Mesothelial cell of epicardium (in vitro differentiated cells): Measurements from ENCODE around the gene SERPINE2. TPM values are rescaled to one million over a fixed set of nuclear protein-coding genes. Genes with fewer than 3 reads are reported as not detected.
A peak's percentile ranks its signal among the peaks of the same experiment; 100 is the strongest.

Experiments used
- DNase-seq, 2 experiments: peaks; one replicate each; pipeline ENCODE4 v3.0.0; 2021; ENCODE audit warnings: low spot score in 2 of 2; ENCODE audit not compliant: unreplicated experiment in 2 of 2
- H3K27ac Mint-ChIP-seq: 2 replicates; pipeline ENCODE4 v1.8.0; 2021; ENCODE audit warnings: mixed read lengths
- H3K27me3 Mint-ChIP-seq: 2 replicates; pipeline ENCODE4 v1.8.0; 2021; ENCODE audit warnings: low read depth, mixed read lengths
- H3K36me3 Mint-ChIP-seq: 2 replicates; pipeline ENCODE4 v1.8.0; 2021; ENCODE audit warnings: mixed read lengths
- H3K4me1 Mint-ChIP-seq: 2 replicates; pipeline ENCODE4 v1.8.0; 2021; ENCODE audit warnings: mixed read lengths
- H3K4me3 Mint-ChIP-seq: 2 replicates; pipeline ENCODE4 v1.8.0; 2021; ENCODE audit warnings: mild to moderate bottlenecking, moderate library complexity, mixed read lengths
- H3K9me3 Mint-ChIP-seq: 2 replicates; pipeline ENCODE4 v1.8.0; 2021; ENCODE audit warnings: mixed read lengths
- CTCF ChIP-seq: fragments of 200-600 bp; sonication (generic); IDR thresholded peaks from one replicate; pipeline ENCODE4 v1.5.0; 2021; ENCODE audit warnings: antibody characterized with exemption; ENCODE audit not compliant: unreplicated experiment
- total RNA-seq: library from RNA; stranded (reverse); gene quantifications from 3 replicates; pipeline ENCODE4 v1.2.1, GENCODE V29; 2021

SERPINE2 gene
- total RNA-seq, 1 donor from 2014 or later, result 49.9 TPM

GRCh38 chr2:223969856-223970255 is 69.2 kb downstream of the SERPINE2 start:
- TF ChIP-seq CTCF, result no peak
- H3K36me3 Mint-ChIP-seq, result peaks cover 5% of the 10 kb centered on the region
- no peaks in the 10 kb centered on the region for H3K9me3 Mint-ChIP-seq
- H3K27ac Mint-ChIP-seq, result no peak overlapping the region
- H3K4me1 Mint-ChIP-seq, result no peaks in the 10 kb centered on the region
- no peak for DNase-seq
- H3K27me3 Mint-ChIP-seq, result no peaks in the 10 kb centered on the region
- no peak overlapping the region for H3K4me3 Mint-ChIP-seq

GRCh38 chr2:223969315-223969714 is 69.8 kb downstream of the SERPINE2 start:
- Mint-ChIP-seq H3K27ac (no peak overlapping the region), H3K27me3 (no peaks in the 10 kb centered on the region), H3K4me3 (no peak overlapping the region), H3K9me3 (no peaks in the 10 kb centered on the region), H3K36me3 (peaks cover 7% of the 10 kb centered on the region), H3K4me1 (no peaks in the 10 kb centered on the region)
- no peak for DNase-seq
- no peak for TF ChIP-seq CTCF

GRCh38 chr2:223967981-223968380 is 71.1 kb downstream of the SERPINE2 start:
- no peak overlapping the region for H3K4me3 Mint-ChIP-seq
- DNase-seq, result no peak
- no peak overlapping the region for H3K27ac Mint-ChIP-seq
- no peaks in the 10 kb centered on the region for H3K27me3 Mint-ChIP-seq
- no peak for TF ChIP-seq CTCF
- H3K4me1 Mint-ChIP-seq, result no peaks in the 10 kb centered on the region
- no peaks in the 10 kb centered on the region for H3K9me3 Mint-ChIP-seq
- peaks cover 9% of the 10 kb centered on the region for H3K36me3 Mint-ChIP-seq

- H3K4me3 Mint-ChIP-seq, result no peak overlapping the region
- H3K9me3 Mint-ChIP-seq, result no peaks in the 10 kb centered on the region
- H3K27me3 Mint-ChIP-seq, result no peaks in the 10 kb centered on the region
- TF ChIP-seq CTCF, result no peak
- H3K4me1 Mint-ChIP-seq, result peaks cover 48% of the 10 kb centered on the region
- peak overlapping the region; percentile 45 for H3K27ac Mint-ChIP-seq
- peaks cover 24% of the 10 kb centered on the region for H3K36me3 Mint-ChIP-seq
- DNase-seq, result no peak
Measured at GRCh38 chr2:223959688-223960087, 79.4 kb downstream of the SERPINE2 start.

- DNase-seq, result peak; percentile 91 to 97
- peaks cover 55% of the 10 kb centered on the region for H3K4me1 Mint-ChIP-seq
- no peaks in the 10 kb centered on the region for H3K27me3 Mint-ChIP-seq
- H3K4me3 Mint-ChIP-seq, result peak within 1 kb of the TSS; percentile 98
- peaks cover 19% of the 10 kb centered on the region for H3K36me3 Mint-ChIP-seq
- no peaks in the 10 kb centered on the region for H3K9me3 Mint-ChIP-seq
- H3K27ac Mint-ChIP-seq, result peak within 1 kb of the TSS; percentile 96
- no peak for TF ChIP-seq CTCF
Measured at GRCh38 chr2:223957092-223957851, 81.8 kb downstream of the SERPINE2 start, which contains the start of gene MRPL44. MRPL44 (plus strand) TSS chr2:223957463; CDS start chr2:223957473, 10 bp downstream.
